ENCODE results near the gene ACIN1.

The ACIN1 gene

GRCh38 chr14:23139874-23140273 is 44.9 kb upstream of the ACIN1 start:
- TF ChIP-seq TAF1 (IDR thresholded peaks at IDR 0.05; ENCODE audit: low read depth), result no peak
- TF ChIP-seq TCF12 (IDR thresholded peaks at IDR 0.05; ENCODE audit: low read depth), result no peak
- TF ChIP-seq USF1 (IDR thresholded peaks at IDR 0.05), result no peak
- TF ChIP-seq CEBPB (IDR thresholded peaks at IDR 0.05), result no peak
- no peak for TF ChIP-seq MAX (IDR thresholded peaks at IDR 0.05)
- no peak for TF ChIP-seq FOXM1 (IDR thresholded peaks at IDR 0.05; ENCODE audit: borderline replicate concordance, low read depth)
- no peak for TF ChIP-seq EGR1 (IDR thresholded peaks at IDR 0.05)
- no peak for TF ChIP-seq ZBTB7A (IDR thresholded peaks at IDR 0.05; ENCODE audit: low read depth)

- no peak for TF ChIP-seq REST (IDR thresholded peaks at IDR 0.05; ENCODE audit: low read depth)
Observed at GRCh38 chr14:23137813-23138535, 43.0 kb upstream of the ACIN1 start.

- TF ChIP-seq EP300 (IDR thresholded peaks at IDR 0.05; ENCODE audit: borderline replicate concordance) (no peak), YY1 (IDR thresholded peaks at IDR 0.05; ENCODE audit: low read depth) (no peak), USF1 (IDR thresholded peaks at IDR 0.05) (no peak), EGR1 (IDR thresholded peaks at IDR 0.05) (no peak), NFIC (IDR thresholded peaks at IDR 0.05) (no peak), TAF1 (IDR thresholded peaks at IDR 0.05; ENCODE audit: low read depth) (no peak), RAD21 (IDR thresholded peaks at IDR 0.05; ENCODE audit: low read depth) (no peak), REST (IDR thresholded peaks at IDR 0.05; ENCODE audit: low read depth) (no peak), CREB1 (IDR thresholded peaks at IDR 0.05; ENCODE audit: low read depth) (no peak), CEBPB (IDR thresholded peaks at IDR 0.05) (no peak), MAX (IDR thresholded peaks at IDR 0.05) (no peak), TEAD4 (IDR thresholded peaks at IDR 0.05) (no peak), ZBTB7A (IDR thresholded peaks at IDR 0.05; ENCODE audit: low read depth) (no peak), TCF12 (IDR thresholded peaks at IDR 0.05; ENCODE audit: low read depth) (no peak), FOXM1 (IDR thresholded peaks at IDR 0.05; ENCODE audit: borderline replicate concordance, low read depth) (no peak)
Observed at GRCh38 chr14:23137192-23137812, 42.4 kb upstream of the ACIN1 start.

- TF ChIP-seq TEAD4 (IDR thresholded peaks at IDR 0.05), result no peak
- no peak for TF ChIP-seq CEBPB (IDR thresholded peaks at IDR 0.05)
- no peak for TF ChIP-seq TCF12 (IDR thresholded peaks at IDR 0.05; ENCODE audit: low read depth)
- no peak for TF ChIP-seq ZBTB7A (IDR thresholded peaks at IDR 0.05; ENCODE audit: low read depth)
- TF ChIP-seq FOXM1 (IDR thresholded peaks at IDR 0.05; ENCODE audit: borderline replicate concordance, low read depth), result no peak
- TF ChIP-seq NFIC (IDR thresholded peaks at IDR 0.05), result no peak
- no peak for TF ChIP-seq EP300 (IDR thresholded peaks at IDR 0.05; ENCODE audit: borderline replicate concordance)
- TF ChIP-seq USF1 (IDR thresholded peaks at IDR 0.05), result no peak
- no peak for TF ChIP-seq CREB1 (IDR thresholded peaks at IDR 0.05; ENCODE audit: low read depth)
- TF ChIP-seq MAX (IDR thresholded peaks at IDR 0.05), result no peak
- no peak for TF ChIP-seq REST (IDR thresholded peaks at IDR 0.05; ENCODE audit: low read depth)
- no peak for TF ChIP-seq YY1 (IDR thresholded peaks at IDR 0.05; ENCODE audit: low read depth)
- no peak for TF ChIP-seq TAF1 (IDR thresholded peaks at IDR 0.05; ENCODE audit: low read depth)
Observed at GRCh38 chr14:23136566-23137133, 41.7 kb upstream of the ACIN1 start.

All from Ishikawa (cell line).